MCF 10A (cell line): ENCODE measurements around the gene COL6A3. TPM values are rescaled to one million over a fixed set of nuclear protein-coding genes. Genes with fewer than 3 reads are reported as not detected.

Experiments used
- BruUV-seq: library from RNA; stranded (reverse); fragments of 400-500 nt; replicated peaks from 2 replicates; lab custom pipeline; 2021; lab: Mats Ljungman, UMichigan
- CTCF ChIA-PET: fragments of 300-600 bp; sonication (Branson Sonifier 250); formaldehyde crosslinking; extraction: SDS; loops from one replicate; lab custom pipeline; 2021; ENCODE audit warnings: antibody characterized with exemption, inconsistent platforms; lab: Yijun Ruan, JAX
- POLR2A ChIA-PET: fragments of 300-600, 350-650 bp; sonication (Branson Sonifier 250); formaldehyde crosslinking; extraction: SDS; loops from one replicate; lab custom pipeline; 2020; ENCODE audit warnings: antibody characterized with exemption, inconsistent platforms; lab: Yijun Ruan, JAX
- DNase-seq: peaks from one replicate; pipeline ENCODE4 v3.0.0-alpha.2; 2018; ENCODE audit not compliant: unreplicated experiment
- H3K27ac Mint-ChIP-seq: one replicate; pipeline ENCODE4 v1.8.0; 2022; ENCODE audit warnings: mild to moderate bottlenecking, low read depth, mixed read lengths; ENCODE audit not compliant: unreplicated experiment
- H3K27me3 Mint-ChIP-seq: one replicate; pipeline ENCODE4 v1.8.0; 2022; ENCODE audit warnings: mixed read lengths; ENCODE audit not compliant: insufficient read depth, unreplicated experiment
- H3K36me3 Mint-ChIP-seq: one replicate; pipeline ENCODE4 v1.8.0; 2022; ENCODE audit warnings: mild to moderate bottlenecking, moderate library complexity, mixed read lengths; ENCODE audit not compliant: insufficient read depth, unreplicated experiment
- H3K4me1 Mint-ChIP-seq: one replicate; pipeline ENCODE4 v1.8.0; 2022; ENCODE audit warnings: mixed read lengths; ENCODE audit not compliant: insufficient read depth, unreplicated experiment
- H3K4me3 Mint-ChIP-seq: one replicate; pipeline ENCODE4 v1.8.0; 2022; ENCODE audit warnings: mild to moderate bottlenecking, moderate library complexity, mixed read lengths; ENCODE audit not compliant: unreplicated experiment
- H3K9me3 Mint-ChIP-seq: one replicate; pipeline ENCODE4 v1.8.0; 2022; ENCODE audit warnings: mixed read lengths; ENCODE audit not compliant: unreplicated experiment
- CTCF ChIP-seq: fragments of 200-600 bp; IDR thresholded peaks from one replicate; pipeline ENCODE4 v1.8.0; 2022; ENCODE audit warnings: antibody characterized with exemption, mild to moderate bottlenecking; ENCODE audit not compliant: unreplicated experiment
- intact Hi-C: fragments of 100-400 bp; cut with micrococcal nuclease; formaldehyde crosslinking; loops from 2 replicates; pipeline ENCODE4 v1.14.1; 2022
- total RNA-seq: library from RNA; stranded (reverse); gene quantifications from 2 replicates; pipeline ENCODE4 v1.2.3, GENCODE V29; 2022

COL6A3 gene
- total RNA-seq, 1 experiment from 2014 or later: 0.19 TPM

DNA sequence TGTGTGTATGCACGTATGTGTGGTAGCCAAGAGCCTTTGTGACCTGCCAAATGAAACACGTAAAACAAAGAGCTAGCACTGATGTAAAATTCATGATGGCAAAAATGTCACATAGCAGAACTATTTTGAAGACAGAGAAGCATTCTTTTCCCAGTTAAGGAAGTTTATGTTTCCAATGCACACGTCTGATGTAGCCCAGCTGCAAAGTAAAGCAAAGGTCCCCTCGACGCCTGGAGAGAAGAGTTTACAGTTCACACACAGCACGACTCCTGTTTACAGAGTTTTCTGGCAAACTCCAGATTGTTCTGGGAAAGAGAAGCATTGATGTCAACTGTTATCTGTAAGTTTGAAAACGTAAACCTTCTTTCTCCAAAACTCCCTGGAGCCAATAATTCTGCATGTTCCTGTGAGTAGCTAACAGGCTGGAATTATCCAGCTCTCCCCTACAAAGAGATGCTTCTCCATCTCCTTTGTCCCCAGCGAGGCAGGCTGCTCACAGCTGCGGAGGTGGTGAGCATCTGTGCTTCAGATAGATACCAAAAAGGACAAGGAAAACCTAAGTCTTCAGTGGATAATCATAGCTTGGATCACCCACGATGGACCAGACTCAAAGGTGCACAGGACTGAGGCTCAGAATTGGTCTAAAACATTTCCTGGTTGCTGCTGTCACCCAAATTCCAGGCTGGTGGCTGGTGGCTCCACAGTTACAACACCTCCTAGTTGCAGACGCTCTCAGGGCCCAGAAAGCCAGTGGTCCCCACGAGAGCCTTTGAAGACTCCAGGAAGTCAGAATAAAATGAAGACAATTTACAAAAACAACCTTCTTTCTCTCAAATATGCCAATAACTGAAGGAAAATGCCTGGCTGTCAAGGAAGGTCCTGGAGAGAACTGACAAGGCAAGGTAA, 87.4 kb downstream of the COL6A3 start:
- intact Hi-C loops: no loop called here
- Mint-ChIP-seq H3K27ac (no peak overlapping the region), H3K27me3 (no peaks in the 10 kb centered on the region), H3K4me1 (peaks cover 11% of the 10 kb centered on the region), H3K4me3 (no peak overlapping the region), H3K9me3 (no peaks in the 10 kb centered on the region), H3K36me3 (no peaks in the 10 kb centered on the region)
- POLR2A ChIA-PET: no interaction called here
- no peak for DNase-seq
- no TSS peak for BruUV-seq
- TF ChIP-seq CTCF: no peak
- CTCF ChIA-PET: interaction anchor here (0.6 to 1.1 kb wide), 4 partner anchors 27 to 225 kb away, joined by 3 to 4 read pairs (median 3); no protein-coding TSS in a partner anchor

- Mint-ChIP-seq H3K4me3 (no peak overlapping the region), H3K27me3 (no peaks in the 10 kb centered on the region), H3K27ac (no peak overlapping the region), H3K9me3 (no peaks in the 10 kb centered on the region), H3K36me3 (no peaks in the 10 kb centered on the region), H3K4me1 (peaks cover 11% of the 10 kb centered on the region)
- DNase-seq: no peak
- TF ChIP-seq CTCF: no peak
- no TSS peak for BruUV-seq
- ChIA-PET CTCF (no interaction called here), POLR2A (interaction anchor here (0.7 to 0.8 kb wide), 2 partner anchors 11 to 160 kb away, joined by 3 read pairs; no protein-coding TSS in a partner anchor)
- intact Hi-C loops: no loop called here
These were observed 89.1 kb downstream of the COL6A3 start for GRCh38 chr2:237324837-237325236.

DNA sequence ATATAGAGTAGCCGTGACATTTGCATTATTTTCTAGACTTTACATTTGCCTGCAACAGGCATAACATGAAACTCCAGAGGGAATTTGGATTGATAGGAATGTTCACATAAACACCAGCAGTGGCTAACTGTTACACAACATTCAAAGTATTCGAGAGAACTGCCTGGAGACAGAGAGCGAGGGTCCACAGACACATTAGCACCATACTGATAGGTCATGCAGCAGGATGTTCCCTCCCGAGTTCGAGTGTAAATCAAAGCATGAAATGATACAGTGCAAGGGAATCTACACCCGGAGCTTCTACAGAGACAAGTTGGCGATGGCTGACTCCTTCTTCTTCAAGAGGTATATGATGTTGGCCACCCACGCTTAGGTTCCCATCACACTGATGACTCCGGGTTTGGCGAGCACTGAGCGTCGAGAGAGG, 89.5 kb downstream of the COL6A3 start:
- no peak for TF ChIP-seq CTCF
- no peaks in the 10 kb centered on the region for H3K36me3 Mint-ChIP-seq
- no peak for DNase-seq
- ChIA-PET CTCF (interaction anchor here (0.7 to 0.9 kb wide), 2 partner anchors 13 to 27 kb away, joined by 3 to 4 read pairs; no protein-coding TSS in a partner anchor), POLR2A (interaction anchor here (0.7 to 1.0 kb wide), 4 partner anchors 71 to 159 kb away, joined by 3 to 4 read pairs (median 4); no protein-coding TSS in a partner anchor)
- intact Hi-C loops: no loop called here
- H3K4me3 Mint-ChIP-seq: no peak overlapping the region
- H3K27ac Mint-ChIP-seq: no peak overlapping the region
- no TSS peak for BruUV-seq
- no peaks in the 10 kb centered on the region for H3K9me3 Mint-ChIP-seq
- H3K27me3 Mint-ChIP-seq: no peaks in the 10 kb centered on the region
- peaks cover 11% of the 10 kb centered on the region for H3K4me1 Mint-ChIP-seq

- CTCF ChIA-PET: interaction anchor here (0.7 to 0.9 kb wide), 2 partner anchors 12 to 28 kb away, joined by 3 to 4 read pairs; no protein-coding TSS in a partner anchor
- Mint-ChIP-seq H3K9me3 (no peaks in the 10 kb centered on the region), H3K36me3 (no peaks in the 10 kb centered on the region), H3K27ac (no peak overlapping the region), H3K4me3 (no peak overlapping the region), H3K27me3 (no peaks in the 10 kb centered on the region), H3K4me1 (peaks cover 16% of the 10 kb centered on the region)
- DNase-seq: no peak
- intact Hi-C loops: no loop called here
- no peak for TF ChIP-seq CTCF
- BruUV-seq: no TSS peak
- POLR2A ChIA-PET: interaction anchor here (0.7 to 1.0 kb wide), 3 partner anchors 71 to 96 kb away, joined by 3 to 4 read pairs (median 4); no protein-coding TSS in a partner anchor
These were observed 90.3 kb downstream of the COL6A3 start for GRCh38 chr2:237323656-237324055.
